HG02571 (cell line): ENCODE results near the gene CAVIN2.
"Not testable (repeated sequence)": the region's sequence is repeated elsewhere in the genome, so short reads cannot be mapped to it uniquely, and the experiment has no call there.

Source experiments
- ATAC-seq: cut with Tn5 transposase; IDR thresholded peaks from one replicate; pipeline ENCODE4 v1.9.1; 2021; ENCODE audit warnings: mild to moderate bottlenecking, moderate library complexity; ENCODE audit not compliant: unreplicated experiment

The CAVIN2 gene

GRCh38 chr2:191803007-191803406, 43.9 kb downstream of the CAVIN2 start:
- ATAC-seq, result no peak

GRCh38 chr2:191802180-191802579, 44.7 kb downstream of the CAVIN2 start:
- ATAC-seq, result no peak

- ATAC-seq, result no peak
Measured at GRCh38 chr2:191800874-191801273, 46.0 kb downstream of the CAVIN2 start.

GRCh38 chr2:191799526-191799925, 47.4 kb downstream of the CAVIN2 start:
- ATAC-seq, result no peak

- no peak for ATAC-seq
Measured at GRCh38 chr2:191797942-191798876, 48.7 kb downstream of the CAVIN2 start.

GRCh38 chr2:191797500-191797899, 49.4 kb downstream of the CAVIN2 start:
- ATAC-seq, result no peak

- ATAC-seq, result no peak
Measured at GRCh38 chr2:191795715-191796114, 51.2 kb downstream of the CAVIN2 start.

GRCh38 chr2:191791953-191792560, 54.8 kb downstream of the CAVIN2 start:
- no peak for ATAC-seq

GRCh38 chr2:191790737-191791136, 56.2 kb downstream of the CAVIN2 start:
- no peak for ATAC-seq

GRCh38 chr2:191789796-191790195, 57.1 kb downstream of the CAVIN2 start:
- ATAC-seq, result no peak

GRCh38 chr2:191786694-191787093, 60.2 kb downstream of the CAVIN2 start:
- no peak for ATAC-seq

- not testable (repeated sequence) for ATAC-seq
Measured at GRCh38 chr2:191785651-191786050, 61.2 kb downstream of the CAVIN2 start.
